GM19099 (cell line): Measurements from ENCODE around the gene EWSR1.

Source experiments
- POLR2A ChIP-seq: IDR thresholded peaks from 3 replicates; pipeline ENCODE4 v1.6.1; 2011; ENCODE audit warnings: low read depth; ENCODE audit not compliant: insufficient read length; ENCODE audit errors: extremely low read depth

EWSR1 gene, protein sequence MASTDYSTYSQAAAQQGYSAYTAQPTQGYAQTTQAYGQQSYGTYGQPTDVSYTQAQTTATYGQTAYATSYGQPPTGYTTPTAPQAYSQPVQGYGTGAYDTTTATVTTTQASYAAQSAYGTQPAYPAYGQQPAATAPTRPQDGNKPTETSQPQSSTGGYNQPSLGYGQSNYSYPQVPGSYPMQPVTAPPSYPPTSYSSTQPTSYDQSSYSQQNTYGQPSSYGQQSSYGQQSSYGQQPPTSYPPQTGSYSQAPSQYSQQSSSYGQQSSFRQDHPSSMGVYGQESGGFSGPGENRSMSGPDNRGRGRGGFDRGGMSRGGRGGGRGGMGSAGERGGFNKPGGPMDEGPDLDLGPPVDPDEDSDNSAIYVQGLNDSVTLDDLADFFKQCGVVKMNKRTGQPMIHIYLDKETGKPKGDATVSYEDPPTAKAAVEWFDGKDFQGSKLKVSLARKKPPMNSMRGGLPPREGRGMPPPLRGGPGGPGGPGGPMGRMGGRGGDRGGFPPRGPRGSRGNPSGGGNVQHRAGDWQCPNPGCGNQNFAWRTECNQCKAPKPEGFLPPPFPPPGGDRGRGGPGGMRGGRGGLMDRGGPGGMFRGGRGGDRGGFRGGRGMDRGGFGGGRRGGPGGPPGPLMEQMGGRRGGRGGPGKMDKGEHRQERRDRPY

DNA sequence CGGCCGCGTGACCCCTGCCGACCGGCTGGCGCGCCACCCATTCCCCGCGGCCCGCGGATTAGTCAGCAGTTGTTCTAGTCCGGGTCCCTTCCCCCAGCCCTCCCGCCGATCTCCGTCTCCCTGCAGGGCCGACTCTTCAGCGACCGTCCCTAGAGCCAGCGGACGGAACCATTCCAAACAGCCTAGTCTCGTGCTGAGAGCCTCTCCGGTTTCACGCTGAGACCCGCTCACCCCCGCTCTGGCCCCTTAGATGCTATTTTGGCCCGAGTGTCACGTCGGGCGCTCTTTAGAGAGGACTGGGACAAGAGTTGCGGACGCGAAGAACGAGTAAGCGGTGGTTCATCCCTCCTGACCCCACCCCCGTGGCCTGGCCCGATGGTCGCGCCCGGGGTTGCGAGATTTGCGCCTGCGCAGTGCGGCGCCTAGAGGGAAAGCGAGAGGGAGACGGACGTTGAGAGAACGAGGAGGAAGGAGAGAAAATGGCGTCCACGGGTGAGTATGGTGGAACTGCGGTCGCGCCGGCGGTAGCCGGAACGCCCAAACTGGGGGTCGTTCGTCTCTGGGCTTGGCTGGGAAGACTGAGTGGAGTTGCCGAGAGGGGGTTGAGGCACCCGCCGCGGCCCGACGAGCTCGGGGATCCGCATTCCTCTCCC, at the start of gene EWSR1, which contains the start of gene RHBDD3:
TSS of gene EWSR1 (plus strand) at position 411 of the 653 bp plus-strand sequence. CDS start at position 480, 69 bp downstream.
TSS of gene RHBDD3 (minus strand) at position 124 of the 653 bp plus-strand sequence. CDS start 2,355 bp downstream, outside the sequence.
- TF ChIP-seq POLR2A: peak; percentile 76

DNA sequence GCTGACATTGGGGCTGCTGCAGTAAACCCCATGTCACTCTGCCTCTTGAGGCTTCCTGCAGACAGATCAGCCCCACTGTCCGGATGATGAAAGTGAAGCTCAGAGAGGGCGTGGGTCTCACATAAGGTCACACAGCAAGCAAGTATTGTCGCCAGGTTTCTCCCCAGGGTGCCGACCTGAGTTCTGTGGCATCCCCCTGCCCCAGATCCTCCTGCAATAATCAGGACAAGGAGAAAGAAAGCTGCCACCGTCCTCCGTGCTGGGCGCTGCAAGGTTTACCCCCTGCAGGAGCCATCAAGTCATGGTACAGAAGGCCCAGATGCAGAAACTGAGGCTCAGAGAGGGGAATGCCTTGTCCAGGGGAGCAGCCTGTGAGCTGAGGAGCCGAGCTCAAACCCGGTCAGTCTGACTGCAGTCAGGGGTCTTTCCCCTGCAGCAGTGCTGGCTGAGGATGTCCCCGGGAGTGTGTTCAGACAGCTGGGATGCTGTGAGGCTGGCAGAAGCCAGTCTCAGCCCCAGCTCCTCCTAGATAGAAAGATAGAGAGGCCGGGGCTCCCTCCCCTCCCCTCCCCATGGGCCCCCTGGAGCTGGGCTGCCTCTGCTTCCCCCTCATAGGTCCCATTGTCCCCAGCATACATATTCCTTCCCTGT, 49.2 kb upstream of the EWSR1 start:
- TF ChIP-seq POLR2A: no peak

DNA sequence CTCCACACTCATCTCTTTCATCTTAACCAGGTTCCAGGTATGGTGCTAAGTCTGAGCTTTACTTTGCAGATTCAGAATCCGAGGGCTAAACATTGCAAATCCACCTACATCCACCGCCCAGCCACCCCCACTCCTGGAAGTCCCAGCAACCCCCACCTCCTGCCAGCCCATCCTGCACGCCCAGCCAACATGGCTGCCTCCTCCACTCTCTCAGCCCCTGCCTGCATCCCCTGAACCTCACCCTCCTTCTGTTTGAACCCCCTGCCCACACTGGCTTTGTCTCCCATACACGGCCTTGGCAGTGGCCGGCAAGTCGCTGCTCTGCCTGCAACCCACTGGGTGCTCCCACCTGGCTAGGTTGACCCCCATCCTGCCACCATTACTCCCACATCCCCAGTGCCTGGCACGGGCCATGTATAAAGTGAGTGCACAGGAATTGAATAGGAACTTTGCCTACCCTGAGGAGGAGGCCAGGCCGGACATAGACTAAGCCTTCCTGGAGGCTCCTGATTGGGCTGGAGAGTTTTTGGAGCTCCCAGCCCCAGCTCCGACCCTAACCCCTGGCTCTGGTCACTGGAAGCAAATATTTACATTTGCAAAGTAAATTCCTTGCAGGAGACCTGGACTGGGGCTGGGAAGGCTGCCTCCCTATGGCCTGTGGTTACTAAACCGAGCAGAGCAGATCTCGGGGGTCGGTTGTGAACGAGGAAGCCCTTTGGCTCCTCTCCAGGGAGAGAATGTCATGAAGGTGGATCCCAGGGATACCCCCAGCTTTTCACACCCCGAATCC, 48.0 kb upstream of the EWSR1 start:
- TF ChIP-seq POLR2A: no peak

DNA sequence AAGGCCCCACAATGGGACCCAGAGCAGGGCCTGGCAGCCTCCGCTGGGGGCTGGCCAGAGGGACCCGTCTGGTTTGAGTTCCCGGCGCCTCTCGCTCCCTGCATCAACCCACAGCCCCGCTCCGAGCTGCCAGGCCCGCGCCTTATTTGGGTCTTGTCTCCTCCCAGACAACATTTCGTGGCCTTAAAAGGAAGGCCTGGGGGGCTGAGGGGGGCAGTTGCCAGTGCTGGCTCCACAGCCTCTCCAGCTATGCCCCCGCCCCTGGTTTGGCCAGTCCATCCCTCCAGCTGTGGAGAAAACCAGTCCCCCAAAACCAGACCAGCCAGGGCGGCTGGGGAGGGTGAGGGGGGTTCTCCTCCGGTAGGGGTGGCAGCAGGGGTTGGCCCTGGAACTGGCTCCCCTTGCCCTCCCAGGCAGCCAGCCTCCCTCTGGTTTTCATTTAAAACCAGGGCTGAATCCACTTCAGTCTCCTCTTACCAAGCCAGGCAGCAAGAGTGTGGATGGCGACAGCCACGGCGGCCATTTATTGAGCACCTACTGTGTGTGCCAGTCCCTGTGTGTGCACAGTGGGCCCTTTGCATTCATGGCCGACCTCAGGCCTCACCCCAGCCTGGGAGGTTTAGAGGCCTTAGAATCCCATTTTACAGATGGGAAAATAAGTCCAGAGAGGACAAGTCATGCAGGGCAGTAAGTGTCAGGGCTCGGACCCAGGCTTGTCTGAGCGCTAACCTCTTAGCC, 43.8 kb upstream of the EWSR1 start:
- TF ChIP-seq POLR2A: no peak

DNA sequence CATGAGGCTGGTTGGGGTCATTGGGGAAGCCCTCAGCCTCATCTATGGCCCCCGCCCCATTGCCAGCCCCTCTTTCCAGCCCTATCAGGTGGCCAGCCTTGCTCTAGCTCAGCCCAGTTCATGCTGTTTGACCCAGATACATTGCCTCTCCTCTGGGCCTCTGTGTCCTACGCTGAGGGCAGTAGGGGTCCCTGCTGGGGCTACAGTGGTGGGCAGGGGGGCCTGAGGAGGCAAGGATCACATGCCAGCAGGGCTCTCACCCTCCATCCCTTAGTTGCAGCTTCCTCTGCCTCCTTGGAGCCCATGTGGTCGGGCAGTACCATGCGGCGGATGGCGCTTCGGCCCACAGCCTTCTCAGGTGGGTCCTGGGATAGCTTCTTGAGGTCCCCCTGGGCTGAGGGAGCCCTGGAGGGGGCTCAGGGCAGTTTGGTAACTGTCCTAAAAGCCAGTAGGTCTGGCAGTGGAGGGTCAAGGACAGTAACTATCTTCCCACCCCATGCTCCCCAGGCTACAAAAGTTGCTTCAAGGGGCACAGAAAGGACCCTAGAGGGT, 43.1 kb upstream of the EWSR1 start:
- no peak for TF ChIP-seq POLR2A

DNA sequence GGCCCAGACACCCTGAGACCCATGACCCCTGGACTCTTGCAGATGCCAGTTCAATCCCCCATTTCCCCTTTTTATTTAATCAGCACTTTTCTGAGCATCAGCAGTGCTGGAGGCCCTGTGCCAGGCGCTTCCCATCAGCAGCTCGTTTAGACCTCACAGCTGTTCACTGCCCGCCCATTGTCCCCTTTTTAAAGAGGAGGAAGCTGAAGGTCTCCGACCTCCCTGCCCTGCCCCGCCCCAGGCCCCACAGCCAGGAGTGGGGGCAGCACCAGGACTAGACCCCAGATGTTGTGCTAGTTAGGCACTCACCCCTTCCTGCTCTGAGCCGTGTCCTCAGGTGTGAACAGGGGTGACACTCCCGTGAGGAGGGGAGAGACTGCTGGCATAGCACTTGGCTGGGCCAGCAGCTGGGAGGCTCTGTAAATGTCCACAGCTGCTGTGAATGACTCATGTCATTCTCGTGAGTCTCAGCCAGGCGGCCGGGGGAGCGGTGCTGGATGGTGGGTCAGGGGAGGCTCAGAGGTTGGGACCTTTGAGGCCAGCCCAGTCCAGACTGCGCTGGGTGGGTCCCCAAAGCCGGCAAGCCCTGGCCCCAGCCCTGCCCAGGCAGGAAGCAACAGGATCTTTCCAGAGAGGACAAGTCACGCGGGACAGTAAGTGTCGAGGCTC, 42.5 kb upstream of the EWSR1 start:
- no peak for TF ChIP-seq POLR2A

DNA sequence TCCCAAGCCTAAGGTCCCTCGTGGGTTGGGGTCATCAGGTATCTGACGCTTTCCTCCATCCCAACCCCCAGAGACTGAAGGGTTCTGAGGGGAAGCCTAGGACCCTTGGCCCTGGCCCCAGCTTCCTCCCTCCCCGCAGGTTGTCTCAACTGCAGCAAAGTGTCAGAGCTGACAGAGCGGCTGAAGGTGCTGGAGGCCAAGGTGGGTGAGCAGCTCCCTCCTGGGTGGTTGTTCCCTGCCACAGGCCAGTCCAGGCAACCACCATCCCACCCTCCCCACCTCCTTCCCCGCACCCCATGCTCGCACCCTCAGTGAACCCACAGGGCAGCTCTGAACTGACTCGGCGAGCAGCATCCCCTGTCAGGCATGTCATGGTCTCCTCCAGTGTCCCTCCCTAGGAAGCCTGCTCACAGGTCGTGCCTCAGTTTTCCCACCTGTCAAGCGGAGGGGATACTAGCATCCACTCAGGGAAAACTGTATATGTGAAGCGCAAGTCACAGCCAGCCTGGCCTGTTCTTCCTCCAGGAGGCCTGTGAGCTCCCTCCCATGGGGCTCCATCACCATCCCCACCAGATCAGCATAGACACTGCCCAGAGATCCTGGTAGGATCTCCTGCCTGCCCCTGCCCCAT, 41.6 kb upstream of the EWSR1 start:
- peak; percentile 12 for TF ChIP-seq POLR2A

DNA sequence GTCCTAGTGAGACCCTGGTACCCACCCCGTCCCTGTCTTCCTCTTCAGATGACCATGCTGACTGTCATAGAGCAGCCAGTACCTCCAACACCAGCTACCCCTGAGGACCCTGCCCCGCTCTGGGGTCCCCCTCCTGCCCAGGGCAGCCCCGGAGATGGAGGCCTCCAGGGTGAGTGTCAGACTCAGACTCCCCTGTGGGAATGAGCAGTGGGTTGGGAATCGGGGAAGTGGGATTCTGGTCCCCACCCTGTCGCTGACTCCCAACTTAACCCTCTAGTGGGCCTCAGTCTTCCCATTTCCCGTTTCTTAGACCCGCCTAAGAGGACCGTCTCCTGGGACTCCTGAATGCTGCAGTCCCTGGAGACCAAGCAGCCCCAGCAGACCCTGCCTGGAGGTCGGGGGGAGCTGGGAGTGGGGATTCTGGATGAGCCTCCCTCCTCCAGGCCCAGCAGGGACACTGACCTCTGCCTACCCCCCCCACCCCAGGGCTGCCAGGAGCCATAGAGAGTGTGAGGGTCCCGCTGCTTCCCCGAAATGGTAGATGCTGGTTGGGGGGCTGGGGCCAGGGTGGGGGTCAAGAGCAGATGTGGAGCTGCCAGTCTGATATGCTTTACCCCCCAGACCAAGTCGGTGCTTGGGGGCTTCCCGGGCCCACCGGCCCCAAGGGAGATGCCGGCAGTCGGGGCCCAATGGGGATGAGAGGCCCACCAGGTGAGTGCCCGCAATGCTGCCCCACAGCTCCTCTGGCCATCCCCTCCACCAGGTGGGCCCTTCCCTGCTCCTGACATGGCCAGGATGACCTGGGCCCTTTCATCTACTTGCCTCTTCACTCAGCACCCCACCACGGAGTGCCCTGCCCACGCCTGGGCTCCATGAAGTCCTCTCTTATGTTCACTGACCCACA, 36.8 kb upstream of the EWSR1 start:
- TF ChIP-seq POLR2A: no peak

DNA sequence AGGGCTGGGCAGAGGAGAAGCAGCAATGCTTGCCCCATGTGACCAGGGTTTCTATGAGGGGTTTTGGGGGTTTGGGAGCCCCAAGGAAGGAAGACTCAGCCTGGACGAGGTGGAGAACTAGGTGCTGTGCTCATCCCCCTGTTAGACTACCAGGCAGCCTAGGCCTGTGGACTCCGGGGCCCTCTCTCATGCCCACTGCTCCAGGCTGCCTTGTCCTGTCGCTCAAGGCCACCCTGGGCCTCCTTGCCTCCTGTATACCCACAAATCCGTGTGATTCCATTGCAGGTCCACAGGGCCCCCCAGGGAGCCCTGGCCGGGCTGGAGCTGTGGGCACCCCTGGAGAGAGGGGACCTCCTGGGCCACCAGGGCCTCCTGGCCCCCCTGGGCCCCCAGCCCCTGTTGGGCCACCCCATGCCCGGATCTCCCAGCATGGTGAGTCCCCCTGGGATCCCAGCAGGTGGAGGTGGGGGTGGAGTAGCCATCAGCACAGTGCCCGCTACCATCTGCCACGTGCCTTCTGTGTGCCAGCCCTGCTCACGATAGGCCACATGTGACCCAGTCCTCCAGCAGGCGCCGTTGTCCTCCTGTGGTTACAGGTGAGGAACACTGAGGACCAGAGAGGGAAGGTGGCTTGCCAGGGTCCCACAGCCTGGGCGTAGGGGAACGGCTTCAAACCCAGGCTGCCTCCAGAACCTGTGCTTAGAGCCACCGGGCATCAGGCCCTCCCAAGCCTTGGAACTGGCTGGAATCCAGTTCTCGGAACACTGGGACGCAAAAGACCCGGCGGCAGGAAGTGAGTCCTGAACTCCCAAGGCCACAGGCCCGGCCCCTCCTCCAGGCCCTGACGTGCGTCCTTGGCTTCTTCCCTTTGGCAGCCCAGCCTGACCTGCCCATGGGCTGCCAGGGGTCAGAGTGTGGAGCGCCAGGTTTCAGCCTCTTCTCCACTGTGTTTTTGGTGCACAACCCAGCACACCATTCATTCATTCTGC, 35.8 kb upstream of the EWSR1 start:
- no peak for TF ChIP-seq POLR2A

DNA sequence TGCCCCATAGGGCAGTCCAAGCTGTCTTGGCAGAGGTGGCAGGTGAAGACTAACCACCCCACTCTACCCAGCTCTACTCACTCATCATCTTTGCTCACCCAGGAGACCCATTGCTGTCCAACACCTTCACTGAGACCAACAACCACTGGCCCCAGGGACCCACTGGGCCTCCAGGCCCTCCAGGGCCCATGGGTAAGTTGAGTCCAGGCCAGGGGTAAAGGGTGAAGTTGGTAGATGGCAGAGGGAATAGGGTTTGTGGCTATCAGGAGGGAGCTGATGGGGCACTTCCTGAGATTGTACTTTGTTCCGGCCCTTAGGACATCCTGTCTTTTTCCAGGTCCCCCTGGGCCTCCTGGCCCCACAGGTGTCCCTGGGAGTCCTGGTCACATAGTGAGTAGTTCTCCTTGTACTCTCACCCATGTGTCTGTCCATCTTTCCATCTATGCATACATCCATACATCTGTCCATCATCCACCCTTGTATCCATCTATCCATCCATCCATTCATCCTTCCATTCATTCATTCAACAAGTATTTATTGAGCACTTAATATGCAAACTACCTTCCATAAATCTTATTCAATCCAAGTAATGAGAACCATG, 34.7 kb upstream of the EWSR1 start:
- no peak for TF ChIP-seq POLR2A
